Duodenal mucosa (tissue), 2 donors: ENCODE measurements around the gene CCNY.

Experiments used
- H3K27ac ChIP-seq: one replicate; pipeline ENCODE4 v1.7.0; 2013; ENCODE audit warnings: low read depth, low read length
- H3K27me3 ChIP-seq, 2 donors: one replicate each; pipeline ENCODE4 v1.7.0; 2013; ENCODE audit warnings: low read length in 2 of 2, control low read depth in 1 of 2; ENCODE audit not compliant: insufficient read depth in 2 of 2, control insufficient read depth in 1 of 2
- H3K36me3 ChIP-seq, 2 donors: one replicate each; pipeline ENCODE4 v1.7.0; 2013; ENCODE audit warnings: low read length in 2 of 2, control low read depth in 1 of 2; ENCODE audit not compliant: insufficient read depth in 2 of 2, control insufficient read depth in 1 of 2
- H3K4me1 ChIP-seq, 2 donors: one replicate each; pipeline ENCODE4 v1.7.0; 2013; ENCODE audit warnings: low read length in 2 of 2, control low read depth in 1 of 2; ENCODE audit not compliant: insufficient read depth in 2 of 2, control insufficient read depth in 1 of 2
- H3K4me3 ChIP-seq, 2 donors: one replicate each; pipeline ENCODE4 v1.7.0; 2013; ENCODE audit warnings: low read length in 2 of 2, low read depth in 1 of 2
- H3K9ac ChIP-seq, 2 donors: one replicate each; pipeline ENCODE4 v1.7.0; 2013; ENCODE audit warnings: low read length in 2 of 2, low read depth in 1 of 2
- H3K9me3 ChIP-seq, 2 donors: one replicate each; pipeline ENCODE4 v1.7.0; 2013; ENCODE audit warnings: low read length in 2 of 2, control low read depth in 1 of 2; ENCODE audit not compliant: control insufficient read depth in 1 of 2

Gene CCNY

GRCh38 chr10:35329520-35329919 lies 6.8 kb upstream of the CCNY start:
- Histone ChIP-seq H3K9ac (no peak overlapping the region), H3K27ac (no peak overlapping the region), H3K4me1 (peaks cover 7 to 8% of the 10 kb centered on the region in 2 donors)

GRCh38 chr10:35331894-35332640 lies 4.2 kb upstream of the CCNY start:
- Histone ChIP-seq H3K36me3 (peaks cover 0 to 2% of the 10 kb centered on the region in 2 donors), H3K9me3 (no peaks in the 10 kb centered on the region), H3K9ac (no peak overlapping the region), H3K4me1 (peaks cover 13 to 18% of the 10 kb centered on the region in 2 donors), H3K4me3 (no peak overlapping the region), H3K27ac (no peak overlapping the region), H3K27me3 (no peaks in the 10 kb centered on the region)

More at GRCh38 chr10:35329520-35329919, 6.8 kb upstream of the CCNY start:
- Histone ChIP-seq H3K36me3 (peaks cover 0 to 2% of the 10 kb centered on the region in 2 donors), H3K9me3 (no peaks in the 10 kb centered on the region), H3K4me3 (no peak overlapping the region), H3K27me3 (no peaks in the 10 kb centered on the region)

DNA sequence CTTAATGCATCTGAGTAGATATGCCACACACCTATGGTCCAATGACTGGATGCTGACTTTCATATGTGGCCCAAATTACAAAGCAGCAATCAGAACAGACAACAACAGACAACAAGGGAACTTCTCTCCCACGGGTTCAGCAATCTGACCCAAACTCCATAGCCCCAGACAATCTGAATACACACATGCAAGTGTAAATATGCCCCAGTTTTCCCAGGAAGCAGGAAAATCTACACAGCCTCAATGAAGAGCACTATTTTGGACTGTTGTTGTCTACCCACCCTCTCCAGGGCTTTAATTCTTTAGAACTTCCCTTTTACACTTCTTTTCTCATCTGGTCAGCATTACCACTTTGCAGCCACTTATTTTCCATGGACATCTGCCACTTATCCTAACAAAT lies 2.0 kb upstream of the CCNY start:
- no peak overlapping the region for H3K27ac ChIP-seq
- peaks cover 0 to 2% of the 10 kb centered on the region in 2 donors for H3K36me3 ChIP-seq
- H3K4me3 ChIP-seq = no peak overlapping the region
- H3K27me3 ChIP-seq = no peaks in the 10 kb centered on the region
- H3K9ac ChIP-seq = no peak overlapping the region
- no peaks in the 10 kb centered on the region for H3K9me3 ChIP-seq
- H3K4me1 ChIP-seq = peaks cover 23 to 27% of the 10 kb centered on the region in 2 donors

DNA sequence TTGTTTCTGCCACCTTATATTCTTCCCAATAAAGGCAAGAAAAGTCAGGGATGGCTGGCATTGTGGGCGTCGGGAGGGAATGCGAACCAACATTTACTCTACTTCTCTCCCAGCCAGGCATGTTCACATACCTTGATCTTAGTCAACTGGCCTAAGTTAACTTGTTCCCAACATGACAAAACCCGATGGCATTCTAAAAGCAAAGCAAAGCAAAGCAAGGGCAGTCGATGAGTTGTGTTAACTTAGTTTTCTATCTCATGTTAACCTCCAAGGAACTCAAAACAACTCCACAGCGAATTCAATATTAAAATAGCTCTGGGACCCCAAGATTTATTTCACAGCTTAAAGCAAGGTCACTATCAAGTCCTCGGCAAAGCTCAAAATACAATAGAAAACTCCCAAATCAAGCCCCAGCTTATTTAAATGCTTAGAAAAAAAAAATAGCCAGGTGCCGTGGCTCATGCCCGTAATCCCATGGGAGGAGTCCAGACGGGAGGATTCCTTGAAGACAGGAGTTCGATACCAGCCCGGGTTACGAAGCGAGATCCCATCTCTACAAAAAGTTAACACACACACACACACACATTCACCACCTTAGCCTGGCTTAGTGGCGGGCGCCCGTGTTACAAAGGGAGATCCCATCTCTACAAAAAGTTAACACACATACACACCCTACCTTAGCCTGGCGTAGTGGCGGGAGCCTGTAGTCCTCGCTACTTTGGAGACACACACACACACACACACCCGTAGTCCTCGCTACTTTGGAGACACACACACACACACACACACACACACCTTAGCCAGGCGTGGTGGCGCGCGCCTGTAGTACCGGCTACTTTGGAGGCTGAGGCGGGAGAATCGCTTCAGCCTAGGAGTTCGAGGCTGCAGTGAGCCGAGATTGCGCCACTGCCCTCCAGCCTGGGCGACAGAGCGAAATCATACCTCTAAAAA lies 901 bp upstream of the CCNY start:
- Histone ChIP-seq H3K36me3 (peaks cover 0 to 2% of the 10 kb centered on the region in 2 donors), H3K27me3 (no peaks in the 10 kb centered on the region), H3K27ac (no peak overlapping the region), H3K9ac (peak overlapping the region; percentile 58 to 70), H3K4me3 (peak overlapping the region; percentile 66 to 84), H3K4me1 (peaks cover 27 to 31% of the 10 kb centered on the region in 2 donors), H3K9me3 (no peaks in the 10 kb centered on the region)

- Histone ChIP-seq H3K4me3 (peak overlapping the region; percentile 75 to 85), H3K9ac (peak overlapping the region; percentile 46 to 69), H3K36me3 (no peaks in the 10 kb centered on the region), H3K27me3 (no peaks in the 10 kb centered on the region), H3K27ac (peak overlapping the region; percentile 16), H3K4me1 (peaks cover 38 to 47% of the 10 kb centered on the region in 2 donors), H3K9me3 (no peaks in the 10 kb centered on the region)
Observed at GRCh38 chr10:35336921-35337823, 863 bp downstream of the CCNY start.

- no peaks in the 10 kb centered on the region for H3K27me3 ChIP-seq
- no peak overlapping the region for H3K9ac ChIP-seq
- no peak overlapping the region for H3K4me3 ChIP-seq
- no peaks in the 10 kb centered on the region for H3K9me3 ChIP-seq
- peaks cover 29 to 42% of the 10 kb centered on the region in 2 donors for H3K4me1 ChIP-seq
- H3K27ac ChIP-seq = no peak overlapping the region
- no peaks in the 10 kb centered on the region for H3K36me3 ChIP-seq
Observed at GRCh38 chr10:35339942-35340341, 3.6 kb downstream of the CCNY start.

- H3K9me3 ChIP-seq = no peaks in the 10 kb centered on the region
- H3K27ac ChIP-seq = no peak overlapping the region
- H3K4me3 ChIP-seq = no peak overlapping the region
- H3K27me3 ChIP-seq = no peaks in the 10 kb centered on the region
- H3K9ac ChIP-seq = no peak overlapping the region
- no peaks in the 10 kb centered on the region for H3K36me3 ChIP-seq
- peaks cover 21 to 44% of the 10 kb centered on the region in 2 donors for H3K4me1 ChIP-seq
Observed at GRCh38 chr10:35340975-35341374, 4.7 kb downstream of the CCNY start.

DNA sequence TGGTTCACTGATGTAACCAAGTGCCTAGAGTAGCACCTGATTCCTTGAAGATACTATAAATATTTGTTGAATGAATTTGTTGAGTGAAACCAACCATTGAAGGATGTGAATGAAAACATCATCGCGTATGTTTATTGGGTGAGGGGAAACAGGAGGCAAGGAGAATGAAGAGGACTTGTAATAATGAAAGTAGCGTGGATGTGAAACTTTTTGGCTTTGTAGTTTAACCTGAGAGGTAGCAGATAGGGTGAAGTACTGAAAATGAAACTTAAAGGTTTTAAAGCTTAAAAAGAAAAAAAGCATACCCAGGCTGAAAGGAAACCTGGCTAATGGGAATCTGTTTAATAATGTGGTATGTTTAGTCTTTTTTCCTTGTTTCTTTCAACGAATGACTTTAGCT lies 5.2 kb downstream of the CCNY start:
- H3K36me3 ChIP-seq = no peaks in the 10 kb centered on the region
- H3K4me3 ChIP-seq = no peak overlapping the region
- H3K9ac ChIP-seq = no peak overlapping the region
- no peak overlapping the region for H3K27ac ChIP-seq
- no peaks in the 10 kb centered on the region for H3K27me3 ChIP-seq
- H3K9me3 ChIP-seq = no peaks in the 10 kb centered on the region
- peaks cover 21 to 44% of the 10 kb centered on the region in 2 donors for H3K4me1 ChIP-seq

DNA sequence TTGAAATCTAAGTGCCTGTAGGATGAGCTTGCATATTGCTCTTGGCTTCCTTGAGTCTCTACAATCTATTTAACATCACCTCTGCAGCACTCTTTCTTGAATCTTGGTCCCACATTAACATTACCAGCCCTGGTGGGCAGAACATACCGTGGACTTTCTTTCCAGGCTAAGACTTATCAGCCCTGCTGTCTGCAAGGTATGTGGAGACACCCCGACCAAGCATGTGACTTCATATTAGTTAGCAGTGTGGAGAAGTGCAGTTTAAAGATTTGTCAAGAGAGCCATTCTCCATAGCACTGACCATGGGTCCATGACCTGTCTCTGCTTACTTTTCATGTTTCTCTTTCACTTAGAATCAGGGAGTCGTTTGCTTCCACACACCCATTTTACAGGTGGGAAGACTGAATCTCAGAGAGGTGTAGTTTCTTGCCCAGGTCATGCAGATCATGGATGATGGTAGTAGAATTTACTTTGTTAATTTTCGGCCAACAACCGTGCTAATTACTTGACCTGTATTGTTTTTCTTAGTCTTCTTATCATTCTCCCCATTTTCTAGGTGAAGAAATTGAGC lies 6.0 kb downstream of the CCNY start:
- peaks cover 21 to 44% of the 10 kb centered on the region in 2 donors for H3K4me1 ChIP-seq
- no peaks in the 10 kb centered on the region for H3K36me3 ChIP-seq
- H3K27me3 ChIP-seq = no peaks in the 10 kb centered on the region
- no peak overlapping the region for H3K4me3 ChIP-seq
- H3K27ac ChIP-seq = no peak overlapping the region
- no peak overlapping the region for H3K9ac ChIP-seq
- no peaks in the 10 kb centered on the region for H3K9me3 ChIP-seq
